Naive thymus-derived CD8-positive, alpha-beta T cell (primary cell): ENCODE data around the gene CBS. TPM values are rescaled to one million over a fixed set of nuclear protein-coding genes. Genes with fewer than 3 reads are reported as not detected.
"Not testable (repeated sequence)": the region's sequence is repeated elsewhere in the genome, so short reads cannot be mapped to it uniquely, and the experiment has no call there.

Experiments used
- ATAC-seq, 2 donors: fragments of 150-1000 bp; cut with Tn5 transposase in 1 of 2; sonication (Bioruptor Pico), chemical (Tn5 transposase) in 1 of 2; 1 replicate in 1 of 2; 2 replicates in 1 of 2; pipeline ENCODE4 v1.10.0; 2021; ENCODE audit warnings: mild to moderate bottlenecking in 2 of 2, moderate library complexity in 2 of 2
- POLR2A ChIA-PET: fragments of 350-600 bp; sonication (Branson Sonifier 250); formaldehyde crosslinking; loops from one replicate; lab custom pipeline; 2021; ENCODE audit warnings: antibody characterized with exemption; lab: Charles Lee
- DNase-seq, 10 donors: peaks; one replicate each; pipeline versions ENCODE4 v3.0.0 to v3.0.0-alpha.2; 2020 to 2022
- H3K27ac Mint-ChIP-seq, 10 donors: one replicate each; pipeline ENCODE4 v1.8.0; 2020 to 2022; ENCODE audit warnings: mild to moderate bottlenecking in 10 of 10, mixed read lengths in 10 of 10, moderate library complexity in 4 of 10, inconsistent platforms in 1 of 10
- H3K27me3 Mint-ChIP-seq, 5 donors: one replicate each; pipeline ENCODE4 v1.8.0; 2021 to 2022; ENCODE audit warnings: mixed read lengths in 5 of 5
- H3K36me3 Mint-ChIP-seq, 3 donors: one replicate each; pipeline ENCODE4 v1.8.0; 2020 to 2022; ENCODE audit warnings: mixed read lengths in 3 of 3, mild to moderate bottlenecking in 2 of 3, inconsistent platforms in 1 of 3
- H3K4me1 Mint-ChIP-seq, 4 donors: one replicate each; pipeline ENCODE4 v1.8.0; 2021 to 2022; ENCODE audit warnings: mixed read lengths in 4 of 4
- H3K4me3 Mint-ChIP-seq, 10 donors: one replicate each; pipeline ENCODE4 v1.8.0; 2020 to 2022; ENCODE audit warnings: mild to moderate bottlenecking in 10 of 10, mixed read lengths in 10 of 10, moderate library complexity in 6 of 10, inconsistent platforms in 1 of 10
- H3K9me3 Mint-ChIP-seq, 9 donors: one replicate each; pipeline ENCODE4 v1.8.0; 2020 to 2022; ENCODE audit warnings: mixed read lengths in 9 of 9, mild to moderate bottlenecking in 3 of 9, inconsistent platforms in 1 of 9, moderate library complexity in 1 of 9
- polyA plus RNA-seq, 3 donors: library from polyadenylated mRNA; unstranded; fragments of 300-500 nt; fragmentation: Illumina TruSeq; gene quantifications; one replicate each; pipeline ENCODE4 v1.2.3, GENCODE V29; 2021
- total RNA-seq, 8 experiments: library from RNA in 2 of 8; stranded (reverse) in 2 of 8; gene quantifications; one replicate each; pipeline ENCODE4 v1.2.3 and lab custom pipeline; 2021 to 2026

Gene CBS
- total RNA-seq, result under 1 TPM; 0.18 to 0.80 TPM
- polyA plus RNA-seq, result under 1 TPM in 1 of 3 donors, not detected in 2; 0.09 TPM
- total RNA-seq (lab: John Stamatoyannopoulos, UW), result 0 to 4.3 (median 0.04) reads per million in 6 experiments

DNA sequence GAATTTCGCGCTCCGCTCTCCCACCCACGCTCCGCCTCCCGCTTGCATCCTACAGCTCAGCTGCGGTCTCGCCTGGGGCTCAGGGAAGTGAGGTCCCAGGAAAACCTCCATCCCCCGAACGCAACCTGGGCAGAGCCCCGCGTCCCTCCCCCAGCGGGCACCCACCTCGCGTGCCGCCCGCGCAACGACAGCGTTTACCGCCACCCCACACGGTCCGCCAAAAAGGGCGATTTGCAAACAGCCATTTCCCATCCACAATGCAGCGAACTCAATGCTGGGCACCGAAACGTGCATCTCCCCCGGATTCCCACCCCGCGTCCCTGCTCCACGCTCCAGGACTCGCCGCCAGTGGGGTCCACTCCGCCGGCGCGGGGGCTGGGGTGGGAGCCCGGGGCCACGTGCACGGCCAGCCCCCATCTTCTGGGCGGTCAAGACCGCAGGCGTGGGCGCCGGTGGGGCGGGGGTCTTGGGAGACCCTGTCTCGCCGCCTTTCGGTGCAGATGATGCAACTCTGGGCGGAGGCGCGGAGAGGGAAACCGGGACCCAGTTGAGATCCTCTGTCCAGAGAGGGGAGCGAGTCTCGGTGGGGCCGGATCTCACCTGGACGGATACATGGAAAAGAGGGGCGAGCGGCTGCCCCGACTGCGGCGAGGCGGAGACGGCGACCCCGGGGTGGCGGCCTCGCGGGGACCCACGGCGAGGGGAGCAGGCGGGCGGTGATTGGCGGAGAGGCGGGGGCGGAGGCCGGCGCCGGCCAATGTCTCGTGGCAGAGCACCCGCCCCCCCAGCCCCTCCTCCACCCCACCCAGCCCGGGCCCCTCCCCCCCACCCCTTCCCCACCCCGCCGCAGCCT lies at the start of gene CBS:
CBS (minus strand) TSS at position 666 of the 853 bp plus-strand sequence. CDS start 3,642 bp downstream, outside the sequence.
- POLR2A ChIA-PET, H3K4me1 Mint-ChIP-seq, H3K27me3 Mint-ChIP-seq, H3K27ac Mint-ChIP-seq, DNase-seq, H3K9me3 Mint-ChIP-seq, H3K36me3 Mint-ChIP-seq, H3K4me3 Mint-ChIP-seq: not testable (repeated sequence)
- peak; percentile 25 to 48 for ATAC-seq

DNA sequence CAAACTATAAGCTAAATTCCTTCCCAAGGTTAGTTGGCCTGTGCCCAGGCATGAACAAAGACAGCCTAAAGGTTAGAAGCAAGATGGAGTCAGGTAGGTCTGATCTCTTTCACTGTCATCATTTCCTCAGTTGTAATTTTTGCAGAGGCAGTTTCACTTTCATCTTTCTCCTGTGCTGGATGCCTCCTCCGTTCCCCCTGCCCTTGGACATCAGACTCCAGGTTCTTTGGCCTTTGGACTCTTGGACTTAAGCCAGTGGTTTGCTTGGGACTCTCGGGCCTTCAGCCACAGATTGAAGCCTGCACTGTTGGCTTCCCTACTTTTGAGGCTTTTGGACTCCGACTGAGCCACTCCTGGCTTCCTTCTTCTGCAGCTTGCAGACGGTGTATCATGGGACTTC lies 40.3 kb upstream of the CBS start:
- DNase-seq, ATAC-seq, H3K4me1 Mint-ChIP-seq, H3K36me3 Mint-ChIP-seq, H3K27me3 Mint-ChIP-seq, POLR2A ChIA-PET, H3K4me3 Mint-ChIP-seq, H3K9me3 Mint-ChIP-seq, H3K27ac Mint-ChIP-seq: not testable (repeated sequence)

DNA sequence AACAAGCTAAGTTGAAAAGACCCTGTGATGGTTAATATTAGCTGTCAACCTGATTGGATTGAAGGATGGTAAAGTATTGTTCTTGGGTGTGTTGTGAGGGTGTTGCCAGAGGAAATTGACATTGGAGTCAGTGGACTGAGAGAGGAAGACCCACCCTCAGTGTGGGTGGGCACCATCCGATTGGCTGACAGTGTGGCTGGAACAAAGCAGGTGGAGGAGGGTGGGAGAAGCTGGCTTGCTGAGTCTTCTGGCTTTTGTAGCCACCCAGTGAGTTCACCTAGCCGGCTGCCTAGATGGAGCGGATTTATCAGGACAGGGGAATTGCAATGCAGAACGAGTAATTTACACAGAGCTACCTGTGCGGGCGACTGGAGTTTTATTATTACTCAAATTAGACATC lies 38.8 kb upstream of the CBS start:
- H3K27ac Mint-ChIP-seq, H3K36me3 Mint-ChIP-seq, POLR2A ChIA-PET, DNase-seq, ATAC-seq, H3K27me3 Mint-ChIP-seq, H3K4me3 Mint-ChIP-seq, H3K4me1 Mint-ChIP-seq, H3K9me3 Mint-ChIP-seq: not testable (repeated sequence)

DNA sequence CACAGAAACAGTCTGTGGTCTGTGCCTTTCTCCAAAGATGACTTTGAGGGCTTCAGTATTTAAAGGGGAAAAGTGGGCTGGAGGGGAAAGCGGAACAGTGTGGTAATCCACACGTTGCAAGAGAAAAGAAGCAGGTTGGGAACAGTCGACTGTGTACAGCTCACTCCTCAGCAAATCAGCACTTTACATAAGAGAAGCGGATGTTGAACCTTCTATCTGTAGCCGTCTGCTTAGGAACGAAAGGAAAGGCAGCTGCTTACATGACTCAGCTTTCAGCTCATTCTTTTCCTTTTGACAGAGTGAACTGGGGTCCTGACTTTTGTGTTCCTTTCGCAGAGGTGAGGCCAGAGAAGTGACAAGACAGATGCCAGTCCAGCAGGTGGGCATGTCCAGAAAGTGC lies 33.4 kb upstream of the CBS start:
- H3K4me1 Mint-ChIP-seq, H3K4me3 Mint-ChIP-seq, H3K27ac Mint-ChIP-seq, DNase-seq, H3K27me3 Mint-ChIP-seq, POLR2A ChIA-PET, H3K36me3 Mint-ChIP-seq, H3K9me3 Mint-ChIP-seq: not testable (repeated sequence)
- ATAC-seq, result peak; percentile 24 to 36

DNA sequence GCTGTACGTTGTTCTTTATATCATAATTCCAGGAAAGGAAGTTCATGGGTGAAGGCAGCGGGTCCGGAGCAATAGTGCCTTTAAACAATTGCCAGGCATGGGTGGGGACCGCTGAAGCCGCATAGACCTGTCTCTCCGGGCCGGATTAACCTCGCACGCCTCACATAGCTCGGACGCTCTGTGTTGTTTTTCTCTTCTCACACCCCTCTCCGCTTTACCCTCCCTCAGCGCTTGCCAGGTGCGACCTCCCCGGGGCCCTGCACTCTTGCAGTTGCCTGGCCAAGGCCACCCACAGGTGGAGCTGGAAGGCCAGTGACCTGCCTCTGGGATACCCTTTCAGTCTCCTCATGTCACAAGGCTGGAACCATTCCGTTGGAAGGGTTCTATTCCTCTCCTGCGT lies 32.5 kb upstream of the CBS start:
- ATAC-seq, result peak in 1 of 2 donors; percentile 21
- H3K36me3 Mint-ChIP-seq, H3K27ac Mint-ChIP-seq, H3K4me1 Mint-ChIP-seq, POLR2A ChIA-PET, H3K9me3 Mint-ChIP-seq, DNase-seq, H3K4me3 Mint-ChIP-seq, H3K27me3 Mint-ChIP-seq: not testable (repeated sequence)

DNA sequence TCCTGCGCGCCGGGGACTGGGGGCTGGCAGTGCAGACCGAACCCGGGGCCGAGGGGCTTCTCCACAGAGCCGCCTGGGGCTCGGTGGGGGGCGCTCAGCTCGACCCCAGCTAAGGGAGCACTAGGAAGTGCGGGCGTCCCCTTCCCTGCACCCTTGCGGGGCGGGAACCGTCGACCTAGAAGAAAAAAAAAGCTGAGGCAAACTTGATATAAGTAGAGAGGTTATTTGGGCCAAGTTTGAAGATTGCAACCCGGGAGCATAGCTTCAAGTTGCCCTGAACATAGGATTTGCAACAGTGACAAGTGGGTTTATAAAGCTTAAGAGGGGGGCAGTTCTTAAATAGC lies 32.1 kb upstream of the CBS start:
- H3K27me3 Mint-ChIP-seq, H3K4me1 Mint-ChIP-seq, H3K9me3 Mint-ChIP-seq, H3K36me3 Mint-ChIP-seq, H3K27ac Mint-ChIP-seq, H3K4me3 Mint-ChIP-seq, DNase-seq, POLR2A ChIA-PET: not testable (repeated sequence)
- peak; percentile 43 to 48 for ATAC-seq

DNA sequence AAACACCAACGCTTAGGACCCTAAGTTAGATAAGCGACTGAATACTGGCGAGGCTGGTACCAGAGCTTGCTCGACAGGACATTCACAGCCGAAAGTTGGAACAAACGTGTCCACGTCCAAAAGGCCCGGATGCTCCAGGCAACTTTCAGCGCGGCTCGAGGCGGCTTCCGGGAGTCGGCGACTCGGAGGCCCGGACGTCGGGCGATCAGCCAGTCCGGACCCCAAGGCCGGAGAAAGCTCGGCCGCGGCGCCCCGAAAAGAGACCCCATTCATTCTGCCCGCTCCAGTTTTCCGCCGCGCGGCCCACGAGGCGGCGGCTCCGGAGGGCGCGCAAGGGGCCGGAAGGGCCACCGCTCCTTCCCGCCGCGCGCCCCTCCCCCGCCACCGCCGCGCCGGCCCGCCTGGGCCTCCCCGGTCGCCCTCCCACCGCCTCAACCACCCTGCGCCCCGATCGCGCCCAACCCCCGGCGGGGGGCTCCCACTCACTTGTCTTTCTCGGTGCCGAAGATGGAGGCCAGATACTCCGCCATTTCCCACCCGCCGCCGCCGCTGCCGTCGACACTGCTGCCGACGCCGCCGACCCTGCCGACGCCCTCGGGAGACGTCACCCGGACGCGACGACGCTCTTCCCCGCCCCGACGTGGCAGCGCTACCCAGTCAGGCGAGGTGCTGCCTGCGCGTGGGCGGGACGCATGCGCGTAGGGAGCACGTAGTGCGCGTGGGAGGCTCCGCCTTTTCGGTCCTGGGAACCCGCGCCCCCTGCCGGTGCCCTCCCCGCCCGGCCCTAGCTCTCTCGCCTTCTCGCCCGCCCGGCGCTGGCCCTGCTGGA lies 31.5 kb upstream of the CBS start, which contains the start of gene U2AF1:
U2AF1 (minus strand) TSS at position 606 of the 829 bp plus-strand sequence; CDS start at position 530, 76 bp downstream.
- H3K27me3 Mint-ChIP-seq, H3K9me3 Mint-ChIP-seq, POLR2A ChIA-PET, H3K36me3 Mint-ChIP-seq, H3K4me1 Mint-ChIP-seq: not testable (repeated sequence)
- DNase-seq (peak in 8 of 10 donors; percentile 46 to 86 (median 66)), ATAC-seq (peak; percentile 85 to 90)
- peak within 1 kb of the TSS in 1 of 10 donors; percentile 34 for H3K27ac Mint-ChIP-seq
- H3K4me3 Mint-ChIP-seq, result peak within 1 kb of the TSS in 4 of 10 donors; percentile 22 to 58 (median 54)

DNA sequence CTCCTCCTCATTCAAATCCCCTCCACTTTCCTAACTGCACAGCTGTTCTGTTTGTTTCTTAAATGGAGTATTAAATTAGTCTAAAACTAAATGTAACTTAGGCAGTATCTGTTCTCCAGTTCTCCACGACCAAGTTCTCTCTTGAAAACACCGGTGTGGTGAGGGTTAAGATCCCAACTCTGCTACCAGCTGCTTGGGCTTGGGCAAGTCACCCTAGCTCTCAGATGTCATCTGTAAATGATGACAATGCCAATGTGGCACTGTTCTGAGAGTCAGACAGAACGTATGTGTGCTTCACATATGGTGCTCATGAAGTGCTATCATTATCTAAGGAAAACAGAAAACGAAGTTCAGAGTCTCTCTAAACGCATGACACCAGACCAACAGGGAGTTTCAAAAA lies 29.0 kb upstream of the CBS start:
- DNase-seq, H3K4me3 Mint-ChIP-seq, H3K4me1 Mint-ChIP-seq, H3K27me3 Mint-ChIP-seq, H3K27ac Mint-ChIP-seq, H3K36me3 Mint-ChIP-seq, POLR2A ChIA-PET, H3K9me3 Mint-ChIP-seq, ATAC-seq: not testable (repeated sequence)

DNA sequence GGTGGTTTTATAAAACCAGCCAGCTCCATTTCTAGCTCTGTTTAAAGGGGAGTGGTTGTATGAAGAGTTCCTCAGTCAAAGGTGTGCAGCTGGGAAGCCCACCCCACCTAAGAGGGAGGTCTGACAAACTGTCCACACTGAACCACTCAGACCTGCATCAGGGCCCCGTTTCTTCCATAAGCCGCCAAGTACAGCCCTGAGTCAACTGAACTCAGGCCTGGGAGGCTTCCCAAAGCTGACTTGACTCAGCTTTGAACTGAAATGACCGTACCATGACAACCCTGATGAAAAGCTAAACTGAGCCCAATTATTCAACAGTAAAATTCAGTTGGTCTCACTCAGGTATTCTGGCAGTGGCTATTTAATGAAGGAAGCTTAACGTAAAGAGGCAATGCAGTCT lies 26.6 kb upstream of the CBS start:
- DNase-seq, POLR2A ChIA-PET, H3K27ac Mint-ChIP-seq, H3K36me3 Mint-ChIP-seq, ATAC-seq, H3K4me3 Mint-ChIP-seq, H3K27me3 Mint-ChIP-seq, H3K4me1 Mint-ChIP-seq, H3K9me3 Mint-ChIP-seq: not testable (repeated sequence)

DNA sequence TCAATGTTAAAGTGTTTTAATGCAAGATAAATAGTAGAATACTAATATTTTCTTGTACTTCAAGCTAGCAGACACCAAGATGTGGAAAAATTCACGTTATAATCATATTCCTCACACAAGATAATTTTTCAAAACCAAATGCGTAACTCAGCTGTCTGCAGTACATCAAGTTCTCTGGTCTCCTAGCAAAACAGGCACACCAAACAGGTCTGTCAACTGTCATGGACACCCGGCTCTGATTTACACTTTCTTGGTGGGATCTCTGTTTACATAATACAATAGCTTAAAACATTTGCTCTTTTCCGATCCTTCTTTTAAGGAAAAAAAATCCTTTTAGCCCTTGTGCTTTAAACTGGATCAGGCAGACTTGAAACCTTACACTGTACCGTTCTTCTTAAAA lies 26.0 kb upstream of the CBS start:
- H3K27ac Mint-ChIP-seq, H3K4me1 Mint-ChIP-seq, H3K9me3 Mint-ChIP-seq, H3K27me3 Mint-ChIP-seq, DNase-seq, ATAC-seq, POLR2A ChIA-PET, H3K4me3 Mint-ChIP-seq, H3K36me3 Mint-ChIP-seq: not testable (repeated sequence)

DNA sequence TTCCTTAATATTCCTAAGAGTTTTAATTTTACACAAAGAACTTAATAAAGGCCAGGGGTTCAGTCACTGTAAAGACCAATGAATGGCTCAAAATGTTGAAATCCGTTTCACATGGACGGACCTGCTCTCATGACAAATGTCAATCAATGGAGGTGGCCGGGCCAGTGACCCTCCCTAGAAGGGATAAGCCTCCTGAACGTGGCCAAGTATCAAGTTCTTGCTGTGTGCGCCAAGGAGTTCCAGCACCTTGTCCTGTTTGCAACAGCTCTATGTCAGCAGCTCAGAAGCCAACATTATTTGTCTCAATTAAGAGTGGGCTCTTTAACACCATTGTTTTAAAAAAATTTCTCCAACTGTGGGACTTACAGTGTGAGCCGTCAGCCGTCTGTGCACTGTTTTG lies 25.4 kb upstream of the CBS start:
- H3K27ac Mint-ChIP-seq, POLR2A ChIA-PET, DNase-seq, H3K4me1 Mint-ChIP-seq, H3K27me3 Mint-ChIP-seq, H3K4me3 Mint-ChIP-seq, ATAC-seq, H3K9me3 Mint-ChIP-seq, H3K36me3 Mint-ChIP-seq: not testable (repeated sequence)

DNA sequence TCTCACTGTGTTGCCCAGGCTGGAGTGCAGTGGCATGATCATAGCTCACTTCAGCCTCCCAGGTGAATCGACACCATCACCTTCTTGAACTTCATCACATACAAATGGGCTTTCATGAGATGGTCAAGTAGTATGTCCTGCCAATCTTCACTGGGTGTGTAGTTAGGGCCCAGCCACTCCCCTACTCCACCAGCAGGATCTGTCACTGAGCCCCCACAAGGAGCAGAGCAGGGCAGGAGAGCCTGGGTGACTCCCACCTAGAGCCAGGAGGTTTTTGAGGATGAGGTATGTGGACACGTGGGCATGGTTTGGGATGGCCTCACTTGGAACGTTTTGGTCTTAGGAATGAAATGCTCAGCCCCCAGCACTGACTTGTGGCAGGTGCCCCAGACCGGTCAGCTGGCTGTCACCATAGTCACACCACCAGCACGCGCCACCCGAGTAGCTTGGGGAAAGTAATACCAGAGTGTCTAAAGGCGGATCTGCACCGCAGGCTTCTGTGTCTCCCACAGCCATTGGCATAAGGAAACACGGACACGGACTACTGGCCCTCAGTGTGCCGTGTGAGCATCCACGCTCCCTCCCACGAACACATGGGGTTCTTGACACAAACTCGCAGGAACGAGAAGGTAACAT lies 16.5 kb upstream of the CBS start:
- H3K27ac Mint-ChIP-seq, H3K4me1 Mint-ChIP-seq, POLR2A ChIA-PET, H3K27me3 Mint-ChIP-seq, H3K9me3 Mint-ChIP-seq, DNase-seq, H3K36me3 Mint-ChIP-seq, H3K4me3 Mint-ChIP-seq: not testable (repeated sequence)
- peak; percentile 33 to 38 for ATAC-seq

DNA sequence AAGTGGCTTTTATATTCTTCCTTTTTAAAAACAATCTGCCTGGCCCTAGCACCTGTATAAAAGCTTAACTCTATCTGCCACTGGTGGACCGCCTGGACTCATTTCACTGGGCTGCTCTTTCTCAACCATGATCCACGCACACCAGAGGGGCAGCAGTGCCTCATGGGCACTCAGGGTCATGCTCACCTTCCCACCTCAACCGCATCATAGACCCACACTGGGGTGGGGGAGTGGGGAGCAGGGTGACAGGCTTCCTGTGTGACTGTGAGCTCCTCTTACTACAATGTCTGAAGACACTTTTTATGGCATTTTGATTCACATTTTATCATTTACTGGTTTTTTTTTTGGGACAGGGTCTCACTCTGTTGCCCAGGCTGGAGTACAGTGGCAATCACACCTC lies 15.3 kb upstream of the CBS start:
- H3K36me3 Mint-ChIP-seq, POLR2A ChIA-PET, DNase-seq, H3K4me3 Mint-ChIP-seq, H3K4me1 Mint-ChIP-seq, H3K27me3 Mint-ChIP-seq, H3K27ac Mint-ChIP-seq, H3K9me3 Mint-ChIP-seq: not testable (repeated sequence)
- peak in 1 of 2 donors; percentile 23 for ATAC-seq
